DND-41 (cell line): ENCODE measurements around the gene TRIM5.

ENCODE experiments used
- ATAC-seq: fragments of 200-7000 bp; cut with Tn5 transposase; 3 replicates; pipeline ENCODE4 v1.9.1; 2021; ENCODE audit warnings: low read depth; ENCODE audit not compliant: insufficient read depth
- DNase-seq: peaks from one replicate; pipeline ENCODE4 v3.0.0-alpha.2; 2020
- H2AFZ ChIP-seq: 2 replicates; pipeline ENCODE4 v1.6.0; 2012; ENCODE audit warnings: low read depth, low read length
- H3K27ac ChIP-seq: 2 replicates; pipeline ENCODE4 v1.5.1; 2012; ENCODE audit warnings: low read length, inconsistent platforms
- H3K27me3 ChIP-seq: fragments of 200-600 bp; sonication (generic); 2 replicates; pipeline ENCODE4 v1.6.0; 2012; ENCODE audit warnings: low read length, mild to moderate bottlenecking, inconsistent platforms; ENCODE audit not compliant: insufficient read depth, poor library complexity
- H3K36me3 ChIP-seq: 2 replicates; pipeline ENCODE4 v1.5.1; 2012; ENCODE audit warnings: low read length, inconsistent platforms; ENCODE audit not compliant: insufficient read depth
- H3K4me1 ChIP-seq: 2 replicates; pipeline ENCODE4 v1.5.1; 2012; ENCODE audit warnings: mild to moderate bottlenecking, low read length; ENCODE audit not compliant: insufficient read depth
- H3K4me2 ChIP-seq: 2 replicates; pipeline ENCODE4 v1.6.0; 2012; ENCODE audit warnings: mild to moderate bottlenecking, moderate library complexity, low read length, inconsistent platforms; ENCODE audit not compliant: insufficient read depth
- H3K4me3 ChIP-seq, 2 experiments: fragments of 200-600 bp in 1 of 2; shearing (Covaris generic) in 1 of 2; 2 replicates each; pipeline ENCODE4 v1.5.1; 2012 to 2016; ENCODE audit warnings: inconsistent platforms in 2 of 2, low read length in 2 of 2, mild to moderate bottlenecking in 2 of 2, low read depth in 1 of 2, moderate library complexity in 1 of 2
- H3K79me2 ChIP-seq: 2 replicates; pipeline ENCODE4 v1.6.0; 2012; ENCODE audit warnings: low read length, inconsistent platforms; ENCODE audit not compliant: insufficient read depth
- H3K9ac ChIP-seq: 2 replicates; pipeline ENCODE4 v1.6.0; 2012; ENCODE audit warnings: low read depth, mild to moderate bottlenecking, inconsistent platforms, low read length, moderate library complexity
- H3K9me3 ChIP-seq: 2 replicates; pipeline ENCODE4 v1.5.1; 2012; ENCODE audit warnings: low read length, moderate library complexity, mild to moderate bottlenecking, inconsistent platforms; ENCODE audit not compliant: insufficient read depth, severe bottlenecking
- H4K20me1 ChIP-seq: 2 replicates; pipeline ENCODE4 v1.6.0; 2012; ENCODE audit warnings: low read length; ENCODE audit not compliant: insufficient read depth
- EZH2 ChIP-seq: IDR thresholded peaks from 3 replicates; pipeline ENCODE4 v1.6.1; 2012; ENCODE audit warnings: borderline replicate concordance, low read depth, mild to moderate bottlenecking, moderate library complexity, low read length, inconsistent platforms; ENCODE audit not compliant: severe bottlenecking
- TF ChIP-seq, protein P1 (sequence below): IDR thresholded peaks from 2 replicates; pipeline ENCODE4 v1.5.1; 2012; ENCODE audit warnings: borderline replicate concordance, low read length, moderate library complexity, mild to moderate bottlenecking; ENCODE audit not compliant: poor library complexity, severe bottlenecking; ENCODE audit errors: extremely low read depth

The TRIM5 gene

DNA sequence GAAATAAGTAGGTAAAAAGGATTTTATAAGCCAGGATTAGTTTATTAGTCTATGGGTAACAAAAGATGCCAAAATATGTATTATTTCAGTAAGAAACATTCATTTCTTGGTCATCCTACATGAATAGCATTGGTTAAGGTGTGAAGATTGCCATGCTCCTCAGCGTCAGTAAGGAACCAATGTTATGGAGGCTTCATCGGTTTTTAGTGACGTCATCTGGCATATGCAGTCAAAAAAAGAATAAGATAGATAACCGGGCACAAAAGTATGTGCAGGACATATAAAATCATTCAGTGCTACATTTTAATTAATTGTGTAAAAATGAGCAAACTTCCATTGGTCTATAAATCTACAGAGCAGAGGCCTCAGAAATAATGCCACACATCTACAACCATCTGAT, 29.4 kb downstream of the TRIM5 start:
- Histone ChIP-seq H3K4me1 (no peaks in the 10 kb centered on the region), H4K20me1 (no peaks in the 10 kb centered on the region), H3K27me3 (no peaks in the 10 kb centered on the region), H3K9ac (no peak overlapping the region), H3K27ac (no peak overlapping the region), H3K4me2 (no peak overlapping the region), H3K9me3 (no peaks in the 10 kb centered on the region), H3K79me2 (no peaks in the 10 kb centered on the region), H2AFZ (no peak overlapping the region), H3K36me3 (no peaks in the 10 kb centered on the region), H3K4me3 (no peak overlapping the region)
- TF ChIP-seq, protein P1, sequence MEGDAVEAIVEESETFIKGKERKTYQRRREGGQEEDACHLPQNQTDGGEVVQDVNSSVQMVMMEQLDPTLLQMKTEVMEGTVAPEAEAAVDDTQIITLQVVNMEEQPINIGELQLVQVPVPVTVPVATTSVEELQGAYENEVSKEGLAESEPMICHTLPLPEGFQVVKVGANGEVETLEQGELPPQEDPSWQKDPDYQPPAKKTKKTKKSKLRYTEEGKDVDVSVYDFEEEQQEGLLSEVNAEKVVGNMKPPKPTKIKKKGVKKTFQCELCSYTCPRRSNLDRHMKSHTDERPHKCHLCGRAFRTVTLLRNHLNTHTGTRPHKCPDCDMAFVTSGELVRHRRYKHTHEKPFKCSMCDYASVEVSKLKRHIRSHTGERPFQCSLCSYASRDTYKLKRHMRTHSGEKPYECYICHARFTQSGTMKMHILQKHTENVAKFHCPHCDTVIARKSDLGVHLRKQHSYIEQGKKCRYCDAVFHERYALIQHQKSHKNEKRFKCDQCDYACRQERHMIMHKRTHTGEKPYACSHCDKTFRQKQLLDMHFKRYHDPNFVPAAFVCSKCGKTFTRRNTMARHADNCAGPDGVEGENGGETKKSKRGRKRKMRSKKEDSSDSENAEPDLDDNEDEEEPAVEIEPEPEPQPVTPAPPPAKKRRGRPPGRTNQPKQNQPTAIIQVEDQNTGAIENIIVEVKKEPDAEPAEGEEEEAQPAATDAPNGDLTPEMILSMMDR = no peak
- TF ChIP-seq EZH2 = no peak
- DNase-seq (no peak), ATAC-seq (no peak)

DNA sequence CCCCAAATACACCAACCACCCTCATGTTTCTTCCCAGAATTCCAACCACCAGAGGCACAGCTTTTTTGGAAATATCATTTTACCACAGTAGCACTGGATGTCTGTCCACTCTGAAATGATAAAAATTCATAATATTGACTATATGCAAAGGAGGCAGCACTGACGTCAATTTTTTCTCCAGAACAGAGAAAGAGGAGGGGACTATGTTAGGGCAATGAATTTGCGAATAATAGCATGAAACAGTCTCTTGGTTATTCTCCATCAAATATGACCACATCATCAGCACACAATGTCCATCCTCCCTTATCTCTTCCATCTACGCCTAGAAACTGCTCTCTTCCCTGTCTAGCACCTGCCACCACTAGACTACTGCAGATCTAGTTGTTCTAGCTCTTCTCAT, 38.7 kb downstream of the TRIM5 start:
- Histone ChIP-seq H3K36me3 (no peaks in the 10 kb centered on the region; the same call in 1 of the 2 replicates), H3K27me3 (no peaks in the 10 kb centered on the region), H3K9me3 (no peaks in the 10 kb centered on the region), H3K4me1 (no peaks in the 10 kb centered on the region), H3K9ac (no peak overlapping the region), H2AFZ (no peak overlapping the region), H3K27ac (no peak overlapping the region), H3K79me2 (no peaks in the 10 kb centered on the region), H4K20me1 (no peaks in the 10 kb centered on the region), H3K4me3 (no peak overlapping the region), H3K4me2 (no peak overlapping the region)
- TF ChIP-seq, protein P1 = no peak
- no peak for TF ChIP-seq EZH2
- ATAC-seq = no peak
- no peak for DNase-seq

DNA sequence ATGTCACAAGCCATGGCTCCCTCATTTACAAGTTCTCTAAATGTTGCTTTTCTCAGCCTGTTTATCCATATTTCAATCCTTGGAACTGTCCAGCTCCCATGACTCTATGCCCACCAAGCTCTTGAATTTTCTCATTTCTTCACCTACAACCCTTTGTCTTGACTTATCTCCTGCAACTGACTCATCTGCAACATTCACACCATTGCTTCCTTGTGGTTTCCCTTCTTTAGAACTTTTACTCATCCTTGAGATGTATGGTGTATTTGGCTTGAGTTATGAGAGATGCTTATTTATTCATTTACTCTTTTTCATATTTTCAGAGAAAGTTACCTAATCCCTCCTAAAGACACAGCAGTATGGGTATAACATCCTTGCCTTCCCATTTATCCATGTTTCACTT, 41.3 kb downstream of the TRIM5 start:
- no peak overlapping the region for H3K4me2 ChIP-seq
- no peaks in the 10 kb centered on the region for H3K27me3 ChIP-seq
- TF ChIP-seq, protein P1 = no peak
- H3K4me1 ChIP-seq = no peaks in the 10 kb centered on the region
- DNase-seq (no peak), ATAC-seq (no peak)
- H4K20me1 ChIP-seq = no peaks in the 10 kb centered on the region
- H3K79me2 ChIP-seq = no peaks in the 10 kb centered on the region
- H3K36me3 ChIP-seq = no peaks in the 10 kb centered on the region; the same call in 1 of the 2 replicates
- no peak overlapping the region for H3K9ac ChIP-seq
- H3K9me3 ChIP-seq = no peaks in the 10 kb centered on the region
- H2AFZ ChIP-seq = no peak overlapping the region
- no peak overlapping the region for H3K4me3 ChIP-seq
- H3K27ac ChIP-seq = no peak overlapping the region

DNA sequence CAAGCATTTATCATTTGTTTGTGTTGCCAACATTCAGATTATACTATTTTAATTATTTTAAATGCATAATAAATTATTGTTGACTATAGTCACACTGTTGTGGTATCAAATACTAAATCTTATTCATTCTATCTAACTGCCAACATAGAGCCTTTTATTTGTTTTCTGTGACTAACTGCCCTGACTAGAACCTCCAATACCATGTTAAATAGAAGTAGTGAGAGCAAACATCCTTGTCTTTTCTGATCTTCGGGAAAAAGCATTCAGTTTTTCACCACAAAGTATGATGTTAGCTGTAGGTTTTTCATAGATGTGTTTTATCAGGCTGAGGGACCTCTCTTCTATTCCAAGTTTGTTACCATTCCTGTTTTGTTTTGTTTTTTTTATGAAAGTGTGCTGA, 44.9 kb downstream of the TRIM5 start:
- Histone ChIP-seq H3K27ac (no peak overlapping the region), H3K4me1 (no peaks in the 10 kb centered on the region), H3K4me2 (no peak overlapping the region), H2AFZ (no peak overlapping the region), H3K9me3 (no peaks in the 10 kb centered on the region), H3K79me2 (no peaks in the 10 kb centered on the region), H4K20me1 (no peaks in the 10 kb centered on the region), H3K4me3 (no peak overlapping the region), H3K27me3 (no peaks in the 10 kb centered on the region), H3K36me3 (no peaks in the 10 kb centered on the region; the same call in 1 of the 2 replicates), H3K9ac (no peak overlapping the region)
- ATAC-seq (no peak), DNase-seq (no peak)
- TF ChIP-seq, protein P1 = no peak
- TF ChIP-seq EZH2 = no peak
